ENCODE data around the gene OSBPL8.

Gene OSBPL8, protein sequence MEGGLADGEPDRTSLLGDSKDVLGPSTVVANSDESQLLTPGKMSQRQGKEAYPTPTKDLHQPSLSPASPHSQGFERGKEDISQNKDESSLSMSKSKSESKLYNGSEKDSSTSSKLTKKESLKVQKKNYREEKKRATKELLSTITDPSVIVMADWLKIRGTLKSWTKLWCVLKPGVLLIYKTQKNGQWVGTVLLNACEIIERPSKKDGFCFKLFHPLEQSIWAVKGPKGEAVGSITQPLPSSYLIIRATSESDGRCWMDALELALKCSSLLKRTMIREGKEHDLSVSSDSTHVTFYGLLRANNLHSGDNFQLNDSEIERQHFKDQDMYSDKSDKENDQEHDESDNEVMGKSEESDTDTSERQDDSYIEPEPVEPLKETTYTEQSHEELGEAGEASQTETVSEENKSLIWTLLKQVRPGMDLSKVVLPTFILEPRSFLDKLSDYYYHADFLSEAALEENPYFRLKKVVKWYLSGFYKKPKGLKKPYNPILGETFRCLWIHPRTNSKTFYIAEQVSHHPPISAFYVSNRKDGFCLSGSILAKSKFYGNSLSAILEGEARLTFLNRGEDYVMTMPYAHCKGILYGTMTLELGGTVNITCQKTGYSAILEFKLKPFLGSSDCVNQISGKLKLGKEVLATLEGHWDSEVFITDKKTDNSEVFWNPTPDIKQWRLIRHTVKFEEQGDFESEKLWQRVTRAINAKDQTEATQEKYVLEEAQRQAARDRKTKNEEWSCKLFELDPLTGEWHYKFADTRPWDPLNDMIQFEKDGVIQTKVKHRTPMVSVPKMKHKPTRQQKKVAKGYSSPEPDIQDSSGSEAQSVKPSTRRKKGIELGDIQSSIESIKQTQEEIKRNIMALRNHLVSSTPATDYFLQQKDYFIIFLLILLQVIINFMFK

DNA sequence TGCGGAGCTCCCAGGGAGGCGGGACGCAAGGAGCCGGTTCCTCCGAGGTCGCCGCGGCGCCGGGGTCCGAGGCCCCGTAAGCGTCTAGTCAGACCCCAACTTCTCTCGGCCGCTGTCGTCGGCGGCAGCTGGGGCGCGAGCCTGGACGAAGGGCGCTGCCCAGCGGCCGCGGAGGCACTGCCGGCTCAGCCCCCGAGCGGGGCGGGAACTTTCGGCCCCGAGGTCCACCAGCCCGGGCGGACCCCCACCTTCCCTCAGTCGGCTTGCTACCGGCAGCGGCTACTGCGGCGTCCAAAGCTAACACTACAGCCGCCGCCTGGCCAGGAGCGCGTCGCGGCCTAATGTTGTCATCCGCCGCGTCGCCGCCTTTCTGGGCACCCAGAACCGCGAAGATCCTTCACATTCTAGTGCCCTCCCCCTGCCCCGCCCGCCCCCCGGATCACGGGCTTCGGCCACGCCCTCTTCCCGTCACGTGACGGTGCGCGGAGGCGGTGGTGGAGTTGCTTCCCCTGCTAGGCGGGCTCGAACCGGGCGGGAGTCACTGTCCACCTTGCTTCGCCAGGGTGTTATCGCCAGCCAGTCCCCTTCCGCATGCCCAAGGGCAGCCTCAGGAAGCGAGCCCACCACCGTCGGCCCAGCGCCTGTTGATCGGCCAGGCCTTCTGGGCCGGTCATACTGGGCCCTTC is at the start of gene OSBPL8:
TSS of gene OSBPL8 (minus strand) at position 372 of the 686 bp plus-strand sequence. CDS start 72,220 bp downstream, outside the sequence.
- peak; percentile 93 for DNase-seq (ENCODE audit: low spot score)

DNA sequence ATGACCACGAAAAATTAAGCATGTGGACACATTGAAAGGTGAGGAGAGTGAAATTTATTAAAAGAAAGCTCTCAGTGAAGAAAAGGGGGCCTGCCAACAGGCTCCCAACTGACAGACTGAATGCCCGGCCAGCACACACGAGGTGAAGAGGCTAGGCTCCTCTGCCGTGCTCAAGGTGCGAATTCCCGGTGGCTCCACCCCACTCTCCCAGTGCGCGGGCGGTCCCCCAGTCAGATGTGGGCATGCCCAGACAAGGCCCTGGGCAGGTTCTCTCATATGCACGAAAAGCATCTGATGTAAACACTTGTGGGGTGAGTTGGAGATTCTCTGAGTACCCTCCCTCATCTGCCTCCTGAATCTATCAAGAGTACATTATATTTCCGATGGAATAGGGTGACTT is 48.5 kb upstream of the OSBPL8 start:
- DNase-seq (ENCODE audit: low spot score), result no peak

DNA sequence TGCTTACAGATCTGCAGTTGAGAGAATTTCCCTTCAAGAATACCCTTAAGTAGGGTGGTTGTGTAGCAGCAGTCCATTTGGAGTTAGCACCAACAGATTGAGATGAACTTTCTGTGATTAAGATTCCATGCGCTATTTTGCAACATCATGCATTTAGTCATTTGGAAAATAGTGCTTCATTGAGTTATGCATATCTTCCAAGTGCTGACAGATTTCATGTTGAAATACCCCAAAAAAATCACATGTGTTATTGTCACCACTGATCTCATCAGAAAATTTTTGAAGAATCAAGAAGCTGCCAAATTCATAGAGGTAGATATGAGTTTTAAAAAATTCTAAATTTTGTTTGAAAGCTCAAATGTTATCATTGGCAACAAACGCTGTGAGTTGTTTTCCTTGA is 35.5 kb upstream of the OSBPL8 start:
- no peak for DNase-seq (ENCODE audit: low spot score)

DNA sequence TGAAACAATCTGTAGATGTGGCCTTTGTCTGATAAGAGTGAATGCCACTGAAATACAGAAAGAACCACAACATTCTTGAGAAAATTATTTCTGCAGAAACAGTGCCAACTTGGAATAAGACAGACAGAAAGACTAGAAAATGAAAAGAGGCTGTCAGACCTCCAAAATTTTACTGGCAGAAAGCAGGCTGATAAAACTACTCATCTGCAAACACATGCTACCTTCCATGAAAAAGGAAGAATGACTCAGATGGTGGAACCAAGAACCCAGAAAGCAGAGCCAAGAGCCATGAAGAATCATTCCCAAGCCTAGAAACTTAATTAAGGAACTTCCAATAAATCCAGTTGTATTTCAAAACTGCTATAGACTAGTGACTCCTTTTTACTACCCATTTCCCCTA is 31.9 kb upstream of the OSBPL8 start:
- DNase-seq (ENCODE audit: low spot score), result no peak

DNA sequence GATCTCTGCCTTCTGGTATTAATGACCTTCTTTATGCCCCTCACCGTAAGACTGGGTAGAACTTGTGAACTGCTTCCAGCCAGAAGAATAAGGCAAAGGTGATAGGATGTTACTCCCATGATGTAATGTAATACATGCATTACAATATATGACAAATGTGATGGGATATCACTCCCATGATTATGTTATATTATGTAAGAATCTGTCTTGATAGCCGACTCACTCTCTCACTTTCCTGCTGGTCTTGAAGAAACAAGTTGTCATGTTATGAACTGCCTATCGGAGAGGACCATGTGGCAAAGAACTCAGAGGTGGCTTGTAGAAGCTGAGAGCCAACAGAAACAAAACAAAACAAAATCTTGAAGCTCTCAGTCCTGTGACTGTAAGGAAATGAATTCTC is 30.6 kb upstream of the OSBPL8 start:
- no peak for DNase-seq (ENCODE audit: low spot score)

DNA sequence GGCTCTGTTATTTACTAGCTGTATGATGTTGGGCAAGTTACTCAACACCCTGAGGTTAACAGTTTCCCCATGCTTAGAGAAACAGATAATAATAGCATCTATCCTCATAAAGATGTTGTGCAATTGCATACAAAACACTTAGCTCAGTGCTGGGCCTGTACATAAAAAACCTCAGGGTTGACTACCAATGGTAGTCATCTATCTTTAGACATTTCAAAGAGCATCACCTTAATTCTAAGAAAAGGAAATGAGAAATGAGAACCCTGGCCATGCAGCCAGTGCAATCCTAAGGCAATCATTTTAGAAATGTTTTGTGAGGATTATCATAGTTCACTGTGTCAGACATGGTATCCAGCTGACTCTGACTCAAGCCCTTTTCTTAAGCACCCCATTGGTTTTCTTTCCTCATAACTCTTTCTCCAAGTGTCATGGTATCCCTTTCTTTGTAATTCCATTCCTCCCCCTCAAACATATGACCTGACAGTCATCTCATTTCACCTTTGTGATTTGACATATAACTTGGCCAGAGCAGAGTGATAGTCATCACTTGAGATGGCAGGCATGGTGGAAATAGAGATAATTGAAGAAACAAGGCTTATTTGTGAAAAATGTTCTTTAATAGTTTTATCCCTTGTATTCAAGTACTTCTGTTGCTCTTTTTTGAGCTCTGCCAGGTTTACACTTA is 29.5 kb upstream of the OSBPL8 start:
- DNase-seq (ENCODE audit: low spot score), result no peak

DNA sequence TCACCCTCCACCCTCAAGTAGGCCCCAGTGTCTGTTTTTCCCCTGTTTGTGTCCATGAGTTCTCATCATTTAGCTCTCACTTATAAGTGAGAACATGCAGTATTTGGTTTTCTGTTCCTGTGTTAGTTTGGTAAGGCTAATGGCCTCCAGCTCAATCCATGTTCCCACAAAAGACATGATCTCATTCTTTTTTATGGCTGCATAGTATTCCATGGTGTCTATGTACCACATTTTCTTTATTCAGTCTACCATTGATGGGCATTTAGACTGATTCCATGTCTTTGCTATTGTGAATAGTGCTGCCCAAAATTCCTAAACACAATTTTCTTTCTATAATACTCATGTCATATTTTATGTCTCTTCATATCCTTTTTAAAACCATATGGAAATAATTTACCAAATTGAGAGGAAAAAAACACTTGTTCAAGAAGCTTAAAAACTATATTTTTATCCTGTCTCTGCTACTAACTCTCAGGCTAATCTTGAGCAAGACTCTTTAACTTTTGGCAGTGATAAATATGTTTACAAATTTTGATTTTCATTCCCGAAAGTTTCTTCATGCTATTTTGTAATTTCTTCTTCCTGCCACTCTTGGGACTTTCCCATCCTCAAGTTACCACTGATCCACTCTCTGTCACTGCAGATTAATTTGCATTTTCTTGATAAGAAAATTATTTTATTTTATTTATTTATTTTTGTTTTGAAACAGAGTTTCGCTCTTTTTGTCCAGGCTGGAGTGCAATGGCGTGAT is 28.0 kb upstream of the OSBPL8 start:
- no peak for DNase-seq (ENCODE audit: low spot score)

DNA sequence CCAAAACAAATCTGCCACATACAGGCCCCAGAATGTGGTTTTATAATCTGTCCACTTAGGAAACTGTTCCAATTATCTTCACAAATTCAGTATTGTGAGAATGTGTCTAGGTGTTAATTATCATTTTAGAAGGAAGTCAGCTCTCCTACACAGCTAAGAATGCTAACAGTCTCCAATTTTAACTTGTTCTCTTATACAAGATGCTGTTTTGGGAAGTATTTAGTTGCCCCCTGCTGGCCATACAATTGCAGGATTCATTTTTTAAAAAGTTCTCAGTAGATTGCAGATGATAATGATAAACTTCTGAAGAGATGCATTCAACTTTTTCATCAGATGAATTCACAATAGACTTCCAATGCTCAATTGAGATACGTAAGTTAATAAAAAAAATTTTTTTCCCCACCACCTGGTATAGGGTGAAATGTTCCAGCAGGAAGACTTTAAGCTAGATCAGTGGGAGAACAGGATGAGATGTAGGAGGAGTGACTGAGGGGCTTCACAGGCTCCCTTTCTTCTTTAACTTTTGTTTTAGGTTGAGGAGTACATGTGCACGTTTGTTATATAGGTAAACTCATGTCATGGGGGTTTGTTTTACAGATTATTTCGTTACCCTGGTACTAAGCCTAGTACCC is 27.3 kb upstream of the OSBPL8 start:
- peak; percentile 51 for DNase-seq (ENCODE audit: low spot score)

DNA sequence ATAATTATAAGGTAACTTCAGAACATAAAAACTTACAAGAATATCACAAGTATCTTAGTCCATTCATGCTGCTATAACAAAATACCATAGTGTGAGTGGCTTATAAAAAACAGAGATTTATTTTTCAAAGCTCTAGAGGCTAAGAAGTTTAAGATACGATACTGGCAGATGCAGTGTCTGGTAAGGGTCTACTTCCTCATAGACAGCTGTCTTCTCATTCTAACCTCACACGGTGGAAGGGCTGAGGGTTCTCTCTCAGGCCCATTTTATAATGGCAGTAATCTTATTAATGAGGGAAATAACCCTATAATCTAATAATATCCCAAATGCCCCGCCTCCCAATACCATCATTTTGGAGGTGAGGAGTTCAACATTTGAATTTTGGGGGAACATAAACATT is 23.7 kb upstream of the OSBPL8 start:
- no peak for DNase-seq (ENCODE audit: low spot score)

DNA sequence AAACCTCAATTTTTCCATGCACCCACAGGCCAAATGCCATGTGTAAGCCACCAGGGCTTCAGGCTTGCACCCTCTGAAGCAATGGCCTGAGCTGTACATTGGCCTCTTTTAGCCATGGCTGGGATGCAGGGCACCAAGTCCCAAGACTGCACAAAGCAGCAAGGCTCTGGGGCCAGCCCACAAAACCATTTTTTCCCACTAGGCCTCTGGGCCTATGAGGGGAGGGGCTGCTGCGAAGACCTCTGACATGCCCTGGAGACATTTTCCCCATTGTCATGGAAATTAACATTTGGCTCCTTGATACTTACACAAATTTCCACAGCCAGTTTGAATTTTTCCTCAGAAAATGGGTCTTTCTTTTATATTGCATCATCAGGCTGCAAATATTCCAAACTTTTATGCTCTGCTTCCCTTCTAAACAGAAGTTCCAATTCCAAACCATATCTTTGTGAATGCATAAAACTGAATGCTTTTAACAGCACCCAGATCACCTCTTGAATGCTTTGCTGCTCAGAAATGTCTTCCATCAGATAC is 14.3 kb upstream of the OSBPL8 start:
- no peak for DNase-seq (ENCODE audit: low spot score)

DNA sequence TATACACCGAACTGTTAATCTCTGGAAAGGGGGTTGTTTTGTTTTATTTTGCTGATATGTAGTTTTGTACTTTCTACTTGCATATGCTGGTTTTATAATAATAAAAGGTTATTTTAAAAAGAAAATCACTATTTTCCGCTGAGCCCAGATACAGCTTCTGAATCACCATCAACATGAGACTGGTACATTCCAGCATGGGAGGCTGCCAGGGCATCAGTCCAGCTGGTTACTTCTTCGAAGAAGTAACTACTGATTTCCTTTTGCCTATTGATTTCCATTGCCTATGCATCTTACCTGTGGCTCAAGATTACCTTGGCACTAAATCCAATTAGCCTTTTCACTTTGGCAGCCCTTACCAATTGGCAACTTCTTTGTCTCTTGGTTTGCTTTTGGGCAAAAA is 11.7 kb upstream of the OSBPL8 start:
- no peak for DNase-seq (ENCODE audit: low spot score)

DNA sequence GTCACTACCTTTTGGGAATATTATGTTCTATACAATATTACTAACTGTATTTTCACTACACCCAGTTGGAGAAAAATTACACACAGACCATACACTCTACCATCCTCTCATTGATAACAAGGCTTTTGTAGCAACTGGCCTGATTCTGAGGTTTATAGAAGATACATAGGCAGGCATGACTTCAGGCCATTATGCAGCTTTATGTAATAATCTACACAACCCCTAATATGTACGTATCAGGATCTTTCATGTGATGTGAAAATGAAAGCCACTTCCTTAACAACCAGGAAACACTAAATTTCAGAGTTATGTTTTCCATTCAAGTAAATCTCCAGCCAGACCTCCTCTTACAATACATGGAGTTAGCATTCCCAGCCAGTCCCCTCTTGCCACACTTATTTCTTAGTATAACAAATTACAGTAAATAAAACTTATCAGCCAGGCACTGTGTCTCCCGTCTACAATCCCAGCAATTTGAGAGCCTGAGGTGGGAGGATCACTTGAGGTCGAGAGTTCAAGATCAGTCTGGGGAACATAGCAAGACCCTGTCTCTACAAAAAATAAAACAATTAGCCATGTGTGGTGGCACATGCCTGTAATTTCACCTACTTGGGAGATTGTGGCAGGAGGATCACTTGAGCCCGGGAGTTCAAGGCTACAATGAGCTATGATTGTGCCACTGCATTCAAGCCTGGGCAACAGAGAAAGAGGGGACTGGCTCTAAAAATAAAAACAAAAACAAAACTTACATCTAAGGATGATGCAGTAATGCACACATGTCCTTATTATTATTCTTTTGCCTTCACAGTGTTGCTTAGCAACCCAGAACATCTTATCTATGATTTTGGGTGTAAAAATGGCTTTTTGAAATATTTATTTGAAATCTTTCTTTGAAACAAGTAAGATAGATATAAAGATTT is 10.4 kb upstream of the OSBPL8 start:
- DNase-seq (ENCODE audit: low spot score), result no peak

DNA sequence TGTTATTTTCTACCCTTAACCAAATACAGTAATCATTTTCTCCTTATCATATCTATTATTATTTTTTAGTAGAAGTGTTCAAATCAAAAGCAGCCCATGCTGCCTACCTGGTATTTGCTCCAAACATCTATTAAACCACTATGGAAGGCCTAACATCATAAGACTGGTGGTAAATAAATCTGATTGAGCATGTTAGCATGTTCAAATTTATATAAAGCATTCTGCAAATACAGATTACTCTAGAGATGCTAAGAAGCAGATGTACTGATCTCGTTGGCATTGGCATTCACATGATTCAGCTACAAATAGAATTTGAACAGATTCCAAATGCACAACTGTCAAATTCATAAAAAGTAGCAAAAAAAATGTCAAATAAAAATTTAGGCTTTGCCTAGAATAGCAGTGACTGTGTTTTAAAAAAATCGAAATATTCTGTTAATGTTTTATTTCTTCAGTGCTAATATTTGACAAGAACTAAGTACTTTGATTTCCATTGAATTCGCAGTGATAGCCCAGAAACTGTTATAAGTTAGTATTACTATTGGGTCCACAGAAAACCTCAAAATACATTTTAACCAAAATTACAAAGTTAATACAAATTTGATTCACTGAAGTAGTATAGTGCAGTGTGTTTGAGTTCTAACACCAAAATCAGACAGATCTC is 9.4 kb upstream of the OSBPL8 start:
- DNase-seq (ENCODE audit: low spot score), result no peak

DNA sequence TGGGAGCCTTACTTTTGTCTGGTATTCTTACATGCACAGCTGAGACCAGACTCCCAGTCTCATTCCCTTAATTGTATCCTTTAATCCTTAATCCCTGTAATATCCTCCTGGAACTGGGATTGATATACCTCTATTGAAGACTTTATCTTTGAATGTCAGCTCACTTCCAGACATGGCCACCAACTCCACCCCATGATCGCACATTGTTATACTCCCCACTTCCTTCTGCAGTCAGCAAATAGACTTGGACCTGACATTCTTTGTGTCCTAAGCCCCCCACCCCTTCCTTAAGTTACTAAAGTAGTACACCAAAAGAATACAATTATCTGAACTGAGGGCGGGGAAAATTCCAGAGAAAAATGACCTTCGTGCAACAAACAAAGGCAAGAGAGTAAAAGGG is 8.6 kb upstream of the OSBPL8 start:
- DNase-seq (ENCODE audit: low spot score), result no peak

DNA sequence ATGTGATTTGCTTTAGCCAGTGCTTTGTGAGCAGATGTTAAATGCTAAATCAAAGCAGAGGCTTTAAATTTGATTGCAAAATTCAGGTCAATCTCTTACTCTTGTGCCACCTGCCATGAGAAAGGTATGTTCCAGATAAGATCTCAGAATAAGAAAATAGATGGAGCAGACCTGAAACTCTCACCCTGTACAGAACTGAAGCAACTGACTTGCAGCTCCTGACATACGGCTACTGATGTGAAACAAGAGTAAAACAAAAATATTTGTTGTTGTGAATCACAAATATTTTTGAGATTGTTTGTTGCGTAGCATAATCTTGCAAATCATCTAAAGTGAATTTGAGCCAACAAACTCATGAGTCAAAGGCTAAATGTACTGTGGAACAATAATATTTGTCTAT is 3.5 kb upstream of the OSBPL8 start:
- peak; percentile 14 for DNase-seq (ENCODE audit: low spot score)

DNA sequence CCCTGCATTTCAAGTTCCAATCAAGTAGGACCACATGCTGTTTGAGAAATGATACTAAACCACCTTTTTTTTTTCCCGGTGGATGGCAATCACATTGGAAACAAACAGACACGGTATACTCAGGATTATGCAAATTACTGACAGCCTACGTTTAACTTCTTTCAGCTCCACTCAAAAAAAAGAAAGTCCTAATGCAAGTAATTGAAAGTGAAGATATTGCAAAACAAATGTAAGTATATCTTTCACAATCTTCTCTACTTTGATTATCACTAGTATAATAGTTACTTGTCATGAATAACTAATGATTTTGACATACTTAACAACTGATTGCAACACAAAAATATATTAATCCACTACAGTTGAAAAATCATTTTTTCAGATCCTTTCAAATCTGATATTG is 2.6 kb upstream of the OSBPL8 start:
- no peak for DNase-seq (ENCODE audit: low spot score)

DNA sequence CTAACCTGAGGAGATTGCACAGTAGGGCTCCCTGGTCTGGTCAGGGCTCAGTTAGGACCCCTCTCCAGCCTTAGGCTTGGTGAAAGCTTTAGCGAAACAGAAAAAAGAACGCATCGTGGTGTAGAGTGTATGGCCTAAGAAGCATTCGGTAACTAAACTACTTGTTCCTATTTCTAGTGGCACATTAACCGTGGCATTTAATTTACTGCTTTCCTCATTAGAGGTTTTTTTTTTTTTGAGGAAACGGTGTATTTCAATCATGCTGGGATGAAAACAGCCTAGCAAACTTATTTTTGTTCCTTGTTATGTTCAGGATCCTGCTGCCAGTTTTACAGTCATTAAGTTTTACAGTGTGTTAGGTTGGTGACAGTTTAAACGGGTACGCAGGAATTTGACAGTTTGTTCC is 518 bp upstream of the OSBPL8 start:
- no peak for DNase-seq (ENCODE audit: low spot score)

DNA sequence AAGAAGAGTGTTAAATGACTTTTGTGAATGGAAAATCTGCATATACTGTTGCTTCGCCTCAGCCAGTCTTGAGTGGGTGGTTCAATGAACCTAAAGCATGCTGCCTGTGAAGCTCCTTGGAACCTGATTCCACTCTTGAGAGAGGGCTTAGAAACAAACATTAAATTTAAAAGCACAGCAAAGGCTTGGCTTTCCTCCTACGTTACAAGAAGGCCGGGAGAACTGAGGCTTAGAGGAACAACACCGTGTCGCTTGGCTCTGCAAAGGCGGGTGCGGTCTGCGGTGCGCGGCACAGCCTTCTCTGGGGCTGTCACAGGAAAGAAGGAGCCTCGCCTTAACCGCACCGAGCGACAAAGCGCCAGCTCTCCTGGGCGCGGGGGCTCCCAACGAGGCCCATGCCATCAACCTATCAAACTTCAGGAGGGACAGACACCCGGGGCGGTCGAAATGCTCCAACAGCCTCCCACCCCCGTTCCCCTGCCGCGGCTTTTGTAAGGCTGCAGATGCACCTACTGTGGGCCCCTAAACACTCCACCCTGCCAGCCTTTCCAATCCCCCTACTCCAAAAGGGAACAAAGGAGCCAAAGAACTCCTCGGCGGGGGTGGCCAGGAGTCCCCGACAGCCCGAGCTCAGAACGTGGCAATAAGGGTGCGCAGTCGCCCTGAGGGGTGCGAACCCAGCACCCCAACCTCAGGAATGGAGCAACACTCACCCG is 729 bp downstream of the OSBPL8 start:
- peak; percentile 41 for DNase-seq (ENCODE audit: low spot score)
